ENCODE results near the gene ACKR3. TPM values are rescaled to one million over a fixed set of nuclear protein-coding genes. Genes with fewer than 3 reads are reported as not detected.

The ACKR3 gene
- total RNA-seq, 1 donor from 2014 or later, result 56.6 TPM

- no peaks in the 10 kb centered on the region for H3K9me3 Mint-ChIP-seq (ENCODE audit: low read depth)
Measured at GRCh38 chr2:236574000-236574399, 4.4 kb downstream of the ACKR3 start.

GRCh38 chr2:236574424-236575145, 5.0 kb downstream of the ACKR3 start:
- Mint-ChIP-seq H3K9me3 (ENCODE audit: low read depth) (no peaks in the 10 kb centered on the region), H3K36me3 (ENCODE audit: low read depth) (peaks cover 7% of the 10 kb centered on the region), H3K27me3 (ENCODE audit: low read depth) (no peaks in the 10 kb centered on the region), H3K4me1 (ENCODE audit: low read depth) (peaks cover 84% of the 10 kb centered on the region), H3K4me3 (ENCODE audit: unreplicated experiment) (peak overlapping the region; percentile 26), H3K27ac (ENCODE audit: unreplicated experiment) (no peak overlapping the region)
- no peak for DNase-seq (ENCODE audit: low spot score)
- TF ChIP-seq, protein P1, sequence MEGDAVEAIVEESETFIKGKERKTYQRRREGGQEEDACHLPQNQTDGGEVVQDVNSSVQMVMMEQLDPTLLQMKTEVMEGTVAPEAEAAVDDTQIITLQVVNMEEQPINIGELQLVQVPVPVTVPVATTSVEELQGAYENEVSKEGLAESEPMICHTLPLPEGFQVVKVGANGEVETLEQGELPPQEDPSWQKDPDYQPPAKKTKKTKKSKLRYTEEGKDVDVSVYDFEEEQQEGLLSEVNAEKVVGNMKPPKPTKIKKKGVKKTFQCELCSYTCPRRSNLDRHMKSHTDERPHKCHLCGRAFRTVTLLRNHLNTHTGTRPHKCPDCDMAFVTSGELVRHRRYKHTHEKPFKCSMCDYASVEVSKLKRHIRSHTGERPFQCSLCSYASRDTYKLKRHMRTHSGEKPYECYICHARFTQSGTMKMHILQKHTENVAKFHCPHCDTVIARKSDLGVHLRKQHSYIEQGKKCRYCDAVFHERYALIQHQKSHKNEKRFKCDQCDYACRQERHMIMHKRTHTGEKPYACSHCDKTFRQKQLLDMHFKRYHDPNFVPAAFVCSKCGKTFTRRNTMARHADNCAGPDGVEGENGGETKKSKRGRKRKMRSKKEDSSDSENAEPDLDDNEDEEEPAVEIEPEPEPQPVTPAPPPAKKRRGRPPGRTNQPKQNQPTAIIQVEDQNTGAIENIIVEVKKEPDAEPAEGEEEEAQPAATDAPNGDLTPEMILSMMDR (IDR thresholded peaks at IDR 0.05), result no peak

More at GRCh38 chr2:236574000-236574399, 4.4 kb downstream of the ACKR3 start:
- DNase-seq (ENCODE audit: low spot score), result peak; percentile 71
- Mint-ChIP-seq H3K27me3 (ENCODE audit: low read depth) (no peaks in the 10 kb centered on the region), H3K4me1 (ENCODE audit: low read depth) (peaks cover 85% of the 10 kb centered on the region), H3K4me3 (ENCODE audit: unreplicated experiment) (peak overlapping the region; percentile 26), H3K27ac (ENCODE audit: unreplicated experiment) (no peak overlapping the region), H3K36me3 (ENCODE audit: low read depth) (peaks cover 7% of the 10 kb centered on the region)
- TF ChIP-seq, protein P1 (IDR thresholded peaks at IDR 0.05), result no peak

- H3K27me3 Mint-ChIP-seq (ENCODE audit: low read depth), result no peaks in the 10 kb centered on the region
- H3K4me3 Mint-ChIP-seq (ENCODE audit: unreplicated experiment), result no peak overlapping the region
- no peak for DNase-seq (ENCODE audit: low spot score)
- no peaks in the 10 kb centered on the region for H3K9me3 Mint-ChIP-seq (ENCODE audit: low read depth)
- peaks cover 81% of the 10 kb centered on the region for H3K4me1 Mint-ChIP-seq (ENCODE audit: low read depth)
- H3K36me3 Mint-ChIP-seq (ENCODE audit: low read depth), result peaks cover 12% of the 10 kb centered on the region
- no peak overlapping the region for H3K27ac Mint-ChIP-seq (ENCODE audit: unreplicated experiment)
- TF ChIP-seq, protein P1 (IDR thresholded peaks at IDR 0.05), result no peak
Measured at GRCh38 chr2:236575510-236575909, 5.9 kb downstream of the ACKR3 start.

GRCh38 chr2:236576087-236576486, 6.5 kb downstream of the ACKR3 start:
- no peaks in the 10 kb centered on the region for H3K9me3 Mint-ChIP-seq (ENCODE audit: low read depth)
- TF ChIP-seq, protein P1 (IDR thresholded peaks at IDR 0.05), result peak; percentile 63
- peak overlapping the region; percentile 73 for H3K27ac Mint-ChIP-seq (ENCODE audit: unreplicated experiment)
- DNase-seq (ENCODE audit: low spot score), result no peak
- peaks cover 18% of the 10 kb centered on the region for H3K36me3 Mint-ChIP-seq (ENCODE audit: low read depth)
- H3K27me3 Mint-ChIP-seq (ENCODE audit: low read depth), result no peaks in the 10 kb centered on the region
- peaks cover 77% of the 10 kb centered on the region for H3K4me1 Mint-ChIP-seq (ENCODE audit: low read depth)
- H3K4me3 Mint-ChIP-seq (ENCODE audit: unreplicated experiment), result no peak overlapping the region

DNA sequence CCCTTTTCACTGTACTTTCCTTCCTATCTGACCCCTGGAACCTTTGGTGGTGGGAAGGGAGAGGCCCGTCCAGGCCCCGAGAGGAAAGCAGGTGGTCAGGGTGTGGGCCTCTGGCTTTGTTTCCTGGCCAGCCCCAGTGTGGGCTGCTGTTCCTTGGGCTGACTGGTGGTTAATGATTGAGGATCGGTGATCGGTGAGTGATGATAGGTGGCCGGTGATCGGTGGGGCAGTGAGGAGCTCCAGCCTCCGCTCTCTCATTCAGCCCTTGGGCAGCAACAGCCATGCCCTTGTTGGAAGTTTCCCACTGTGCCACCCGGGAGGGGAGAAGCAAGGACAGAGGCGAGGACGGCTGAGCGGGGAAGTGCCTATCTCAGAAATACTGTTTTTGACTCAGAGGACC, 7.3 kb downstream of the ACKR3 start:
- H3K9me3 Mint-ChIP-seq (ENCODE audit: low read depth), result no peaks in the 10 kb centered on the region
- DNase-seq (ENCODE audit: low spot score), result no peak
- peaks cover 71% of the 10 kb centered on the region for H3K4me1 Mint-ChIP-seq (ENCODE audit: low read depth)
- no peak overlapping the region for H3K4me3 Mint-ChIP-seq (ENCODE audit: unreplicated experiment)
- peaks cover 23% of the 10 kb centered on the region for H3K36me3 Mint-ChIP-seq (ENCODE audit: low read depth)
- TF ChIP-seq, protein P1 (IDR thresholded peaks at IDR 0.05), result no peak
- H3K27me3 Mint-ChIP-seq (ENCODE audit: low read depth), result no peaks in the 10 kb centered on the region
- H3K27ac Mint-ChIP-seq (ENCODE audit: unreplicated experiment), result peak overlapping the region; percentile 62

All from chondrocyte (in vitro differentiated cells).